Dendritic cell treated with granulocyte-macrophage colony-stimulating factor and Interleukin-4, amounts not matched to agents 40 ng/mL and 50 ng/mL, for 4 days (primary cell): ENCODE measurements around the gene NR1I2.
A peak's percentile ranks its signal among the peaks of the same experiment; 100 is the strongest.

Experiments used
- H3K27ac Mint-ChIP-seq: one replicate; pipeline ENCODE4 v1.8.0; 2022; ENCODE audit warnings: mild to moderate bottlenecking, mixed read lengths
- H3K27me3 Mint-ChIP-seq: one replicate; pipeline ENCODE4 v1.8.0; 2022; ENCODE audit warnings: mild to moderate bottlenecking, mixed read lengths
- H3K36me3 Mint-ChIP-seq: one replicate; pipeline ENCODE4 v1.8.0; 2022; ENCODE audit warnings: low read depth, mixed read lengths
- H3K4me1 Mint-ChIP-seq: one replicate; pipeline ENCODE4 v1.8.0; 2022; ENCODE audit warnings: low read depth, mixed read lengths
- H3K4me3 Mint-ChIP-seq: one replicate; pipeline ENCODE4 v1.8.0; 2022; ENCODE audit warnings: mild to moderate bottlenecking, moderate library complexity, mixed read lengths
- H3K9me3 Mint-ChIP-seq: one replicate; pipeline ENCODE4 v1.8.0; 2022; ENCODE audit warnings: mixed read lengths
- intact Hi-C: fragments of 100-400 bp; cut with micrococcal nuclease; formaldehyde crosslinking; loops from one replicate; pipeline ENCODE4 v1.15.0; 2022

NR1I2 gene

DNA sequence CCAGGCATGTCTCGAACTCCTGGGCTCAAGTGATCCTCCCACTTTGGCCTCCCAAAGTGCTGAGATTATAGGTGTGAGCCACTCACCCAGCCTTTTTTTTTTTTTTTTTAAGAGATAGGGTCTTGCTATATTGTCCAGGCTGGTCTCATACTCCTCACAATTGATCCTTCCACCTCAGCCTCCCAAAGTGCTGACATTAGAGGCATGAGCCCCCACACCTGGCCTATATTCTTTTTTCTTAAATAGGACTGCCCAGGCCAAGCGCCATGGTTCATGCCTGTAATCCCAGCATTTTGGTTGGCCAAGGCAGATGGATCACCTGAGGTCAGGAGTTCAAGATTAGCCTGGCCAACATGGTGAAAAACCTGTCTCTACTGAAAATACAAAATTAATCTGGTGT is 12.5 kb downstream of the NR1I2 start:
- intact Hi-C loops = no loop called here
- Mint-ChIP-seq H3K4me3 (no peak overlapping the region), H3K27me3 (peaks cover 7% of the 10 kb centered on the region), H3K9me3 (no peaks in the 10 kb centered on the region), H3K36me3 (no peaks in the 10 kb centered on the region), H3K27ac (no peak overlapping the region), H3K4me1 (peaks cover 17% of the 10 kb centered on the region)

DNA sequence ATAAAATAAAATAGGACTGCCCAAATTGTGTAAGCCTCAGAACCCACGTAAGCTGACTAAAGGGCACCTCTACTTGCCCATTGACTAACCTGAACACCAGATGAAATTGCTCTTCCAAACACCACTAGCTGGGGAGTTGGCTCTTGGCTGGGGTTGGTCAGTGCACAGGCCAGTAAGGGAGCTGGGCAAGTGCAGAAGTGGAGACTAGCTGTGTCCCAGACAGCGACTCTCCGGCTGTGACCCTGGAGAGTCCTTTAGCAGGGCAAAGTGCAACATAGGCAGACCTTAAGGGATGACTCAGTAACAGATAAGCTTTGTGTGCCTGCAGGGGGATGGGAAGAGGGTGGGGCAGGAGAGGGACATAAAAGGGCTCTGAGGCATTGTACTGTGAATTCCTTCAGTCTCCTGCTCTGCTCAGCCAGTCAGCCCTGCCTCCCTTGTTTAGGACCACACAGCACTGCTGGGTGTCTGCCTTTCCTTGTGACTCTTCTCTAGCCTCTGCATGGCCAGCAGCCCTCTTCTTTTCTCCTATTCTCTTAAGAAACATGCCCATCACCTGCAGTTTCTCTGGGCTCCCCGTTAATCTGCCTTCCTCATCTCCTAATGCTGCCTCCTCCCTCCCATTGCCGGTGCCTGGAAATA is 13.2 kb downstream of the NR1I2 start:
- Mint-ChIP-seq H3K36me3 (no peaks in the 10 kb centered on the region), H3K9me3 (no peaks in the 10 kb centered on the region), H3K4me3 (no peak overlapping the region), H3K4me1 (peaks cover 10% of the 10 kb centered on the region), H3K27me3 (peaks cover 7% of the 10 kb centered on the region), H3K27ac (no peak overlapping the region)
- intact Hi-C loops = no loop called here

DNA sequence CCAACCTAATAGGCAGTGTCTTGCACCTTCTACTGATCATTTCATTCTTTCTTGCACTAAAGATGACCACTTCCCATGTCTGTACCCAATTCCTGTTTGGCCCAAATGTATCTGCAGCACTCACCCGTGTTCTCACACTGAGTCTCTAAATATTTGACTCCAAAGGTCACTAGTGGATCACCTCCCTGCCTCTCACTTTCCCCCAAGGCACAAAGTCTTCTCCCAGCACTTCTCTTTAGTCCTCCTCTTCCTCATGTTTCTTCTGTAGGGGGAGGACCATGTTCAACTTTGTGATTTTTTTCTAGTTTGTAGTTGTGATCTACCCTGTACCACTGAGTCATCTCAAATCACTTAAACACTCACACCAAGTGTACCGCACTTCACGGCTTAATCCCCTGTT is 13.9 kb downstream of the NR1I2 start:
- no peaks in the 10 kb centered on the region for H3K36me3 Mint-ChIP-seq
- peaks cover 7% of the 10 kb centered on the region for H3K27me3 Mint-ChIP-seq
- H3K4me3 Mint-ChIP-seq = no peak overlapping the region
- no peaks in the 10 kb centered on the region for H3K9me3 Mint-ChIP-seq
- H3K4me1 Mint-ChIP-seq = peaks cover 9% of the 10 kb centered on the region
- no peak overlapping the region for H3K27ac Mint-ChIP-seq
- intact Hi-C loops = no loop called here

DNA sequence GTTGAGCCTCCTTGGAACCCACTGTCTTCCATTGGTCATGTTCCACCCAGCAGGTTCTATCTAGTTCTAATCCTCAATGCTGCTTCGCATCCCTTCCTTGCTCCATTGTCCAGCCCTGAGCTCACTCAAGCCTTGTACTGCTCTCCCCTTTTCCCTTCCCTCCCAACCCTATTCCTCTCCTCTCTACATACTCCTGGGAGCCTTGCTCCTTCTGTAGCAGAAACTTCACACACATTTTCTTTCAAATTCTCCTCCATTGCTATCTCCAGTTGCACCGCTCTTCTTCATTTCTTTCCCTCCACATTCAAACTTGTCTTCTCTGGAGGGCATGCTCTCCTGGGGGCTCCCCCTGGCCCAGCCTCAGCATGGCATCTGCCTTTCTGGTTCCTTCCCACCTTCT is 14.5 kb downstream of the NR1I2 start:
- intact Hi-C loops = no loop called here
- peaks cover 7% of the 10 kb centered on the region for H3K27me3 Mint-ChIP-seq
- no peaks in the 10 kb centered on the region for H3K36me3 Mint-ChIP-seq
- H3K4me1 Mint-ChIP-seq = peaks cover 9% of the 10 kb centered on the region
- no peak overlapping the region for H3K4me3 Mint-ChIP-seq
- no peaks in the 10 kb centered on the region for H3K9me3 Mint-ChIP-seq
- no peak overlapping the region for H3K27ac Mint-ChIP-seq

DNA sequence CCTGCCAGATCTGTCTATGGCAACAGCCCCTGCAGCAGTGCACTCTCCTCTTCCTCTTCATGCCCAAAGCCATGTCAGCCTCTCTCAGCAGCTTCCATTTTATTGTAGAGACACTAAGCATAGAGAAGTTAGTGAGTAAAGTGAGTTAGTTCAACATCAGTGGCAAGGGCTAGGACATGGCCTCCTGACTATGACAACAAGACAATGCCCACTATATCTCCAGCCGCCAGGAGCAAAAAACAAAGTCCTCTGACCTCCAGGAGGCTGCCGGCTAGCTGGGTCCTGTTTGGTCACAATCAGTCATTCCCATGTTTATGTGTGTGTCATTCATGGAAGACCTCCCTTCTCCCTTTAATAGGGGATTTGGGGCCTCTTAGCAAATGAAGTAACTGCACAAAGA is 14.9 kb downstream of the NR1I2 start:
- Mint-ChIP-seq H3K4me1 (peaks cover 9% of the 10 kb centered on the region), H3K9me3 (no peaks in the 10 kb centered on the region), H3K4me3 (no peak overlapping the region), H3K36me3 (no peaks in the 10 kb centered on the region), H3K27ac (no peak overlapping the region), H3K27me3 (peaks cover 7% of the 10 kb centered on the region)
- intact Hi-C loops = no loop called here

DNA sequence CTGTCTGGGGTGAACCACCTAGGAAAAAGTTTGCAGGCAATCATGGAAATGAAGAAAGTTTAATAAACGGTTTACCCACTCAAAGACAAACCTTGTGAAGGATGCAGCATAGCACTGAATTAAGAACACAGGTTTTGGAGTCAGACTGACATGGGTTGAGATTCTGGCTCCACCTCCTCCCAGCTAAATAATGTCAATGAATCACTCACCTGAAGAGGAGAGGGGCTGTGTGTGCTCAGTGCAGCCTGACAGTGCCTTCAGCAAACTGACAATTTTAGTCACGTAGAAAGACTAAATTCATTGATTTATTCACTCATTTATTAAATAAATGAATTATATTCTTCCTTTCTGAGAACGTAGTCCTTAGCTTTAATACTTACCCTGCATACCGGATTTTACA is 18.9 kb downstream of the NR1I2 start:
- Mint-ChIP-seq H3K36me3 (no peaks in the 10 kb centered on the region), H3K4me1 (peaks cover under 1% of the 10 kb centered on the region), H3K27ac (no peak overlapping the region), H3K27me3 (peaks cover 4% of the 10 kb centered on the region), H3K4me3 (no peak overlapping the region), H3K9me3 (no peaks in the 10 kb centered on the region)
- intact Hi-C loops = no loop called here

DNA sequence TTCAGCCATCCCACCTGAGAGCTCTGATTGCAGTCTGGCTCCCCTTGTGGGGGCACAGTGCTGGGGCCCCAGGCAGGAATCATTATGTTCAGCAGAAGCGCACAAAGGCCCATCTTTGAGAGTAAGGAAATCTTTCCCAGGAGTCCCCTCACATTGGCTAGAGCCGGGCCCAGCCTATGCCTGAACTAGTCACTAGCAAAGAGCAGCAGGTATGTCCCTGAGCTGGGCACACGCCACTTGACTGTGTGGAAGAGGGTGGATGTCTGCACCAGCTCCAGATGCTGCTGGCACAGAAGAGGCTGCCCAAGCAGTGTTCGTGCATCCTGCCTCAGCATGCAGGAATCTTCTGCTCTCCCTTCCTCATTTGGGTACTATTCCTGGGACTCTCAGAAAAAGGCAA is 26.3 kb downstream of the NR1I2 start:
- intact Hi-C loops = no loop called here
- Mint-ChIP-seq H3K4me1 (peaks cover 9% of the 10 kb centered on the region), H3K36me3 (no peaks in the 10 kb centered on the region), H3K9me3 (no peaks in the 10 kb centered on the region), H3K4me3 (no peak overlapping the region), H3K27me3 (peaks cover 2% of the 10 kb centered on the region), H3K27ac (no peak overlapping the region)

DNA sequence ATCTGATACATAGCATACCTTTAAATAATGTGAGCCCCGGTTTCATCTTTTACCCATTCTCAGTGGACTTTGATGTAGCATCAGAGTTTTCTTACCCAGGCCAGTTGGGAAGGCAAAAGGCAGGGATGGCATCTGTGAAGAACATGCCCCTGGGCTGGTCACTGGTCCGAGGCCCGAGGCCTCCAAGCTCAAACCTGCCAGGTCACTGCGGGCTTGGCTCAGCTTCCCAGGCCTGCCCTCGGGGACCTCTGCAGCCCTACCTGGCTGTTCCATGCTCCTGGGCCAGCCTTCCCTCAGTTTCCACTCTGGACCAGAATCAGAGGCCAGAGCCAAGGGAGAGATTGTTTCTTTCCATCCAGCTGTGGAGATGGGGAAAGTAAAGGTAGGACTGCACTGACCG is 26.9 kb downstream of the NR1I2 start:
- Mint-ChIP-seq H3K9me3 (no peaks in the 10 kb centered on the region), H3K27ac (no peak overlapping the region), H3K27me3 (peaks cover 2% of the 10 kb centered on the region), H3K4me1 (peaks cover 9% of the 10 kb centered on the region), H3K4me3 (no peak overlapping the region), H3K36me3 (no peaks in the 10 kb centered on the region)
- intact Hi-C loops = no loop called here

DNA sequence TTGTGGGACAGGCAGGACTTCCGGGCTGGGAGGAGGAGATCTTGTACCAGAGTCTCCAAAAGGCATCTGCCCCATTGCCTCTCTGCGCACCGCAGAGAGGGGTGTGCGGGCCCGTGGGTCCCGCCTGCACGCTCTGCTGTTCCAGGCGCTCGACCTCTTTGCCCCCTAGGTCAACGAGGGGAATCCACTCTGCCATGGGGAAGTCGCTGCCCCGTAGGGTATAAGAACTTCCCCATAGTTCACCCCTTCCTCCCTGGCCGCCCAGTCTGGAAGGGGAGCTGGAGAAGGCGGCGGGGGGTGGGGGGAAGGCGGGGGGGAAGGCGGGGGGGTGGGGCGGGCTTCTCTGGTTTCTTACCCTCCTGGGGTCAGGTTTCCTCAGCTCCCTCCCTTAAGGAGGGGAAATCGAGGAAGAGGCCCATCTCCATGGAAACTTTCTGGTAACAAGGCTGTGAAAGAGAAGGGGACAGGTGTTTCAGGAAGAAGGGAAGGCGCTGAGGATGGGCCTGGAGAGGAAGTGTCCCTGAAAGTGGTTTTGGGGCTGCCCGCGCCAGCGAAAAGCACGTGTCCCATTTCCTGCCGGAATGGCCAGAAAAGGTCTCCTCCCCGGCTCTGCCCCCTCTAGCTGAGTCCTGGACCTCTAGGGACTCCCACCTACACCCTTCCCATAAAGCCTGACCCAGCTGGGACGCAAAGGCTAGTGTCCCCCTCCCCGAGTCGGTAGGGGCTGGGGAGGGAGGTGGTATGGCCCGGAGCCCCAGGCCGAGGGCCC is 27.5 kb downstream of the NR1I2 start:
- intact Hi-C loops = no loop called here
- peak overlapping the region; percentile 71 for H3K27ac Mint-ChIP-seq
- peak overlapping the region; percentile 84 for H3K4me3 Mint-ChIP-seq
- peaks cover 2% of the 10 kb centered on the region for H3K27me3 Mint-ChIP-seq
- H3K9me3 Mint-ChIP-seq = no peaks in the 10 kb centered on the region
- peaks cover 9% of the 10 kb centered on the region for H3K4me1 Mint-ChIP-seq
- no peaks in the 10 kb centered on the region for H3K36me3 Mint-ChIP-seq

DNA sequence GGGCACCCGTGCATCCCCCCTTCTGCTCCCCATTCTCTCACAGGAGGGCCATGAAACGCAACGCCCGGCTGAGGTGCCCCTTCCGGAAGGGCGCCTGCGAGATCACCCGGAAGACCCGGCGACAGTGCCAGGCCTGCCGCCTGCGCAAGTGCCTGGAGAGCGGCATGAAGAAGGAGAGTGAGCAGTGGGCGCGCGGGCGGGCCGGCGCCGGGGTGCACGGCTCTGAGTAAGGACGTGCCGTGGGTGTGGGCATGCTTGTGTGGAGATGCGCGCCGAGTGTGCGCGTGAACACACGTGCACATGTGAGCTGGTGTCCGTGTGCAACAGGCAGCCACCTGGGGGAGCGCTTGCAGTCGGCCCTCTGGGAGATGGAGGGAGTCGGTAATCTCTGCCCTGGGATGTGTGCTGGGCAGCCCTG is 28.1 kb downstream of the NR1I2 start:
- Mint-ChIP-seq H3K9me3 (no peaks in the 10 kb centered on the region), H3K4me1 (peaks cover 9% of the 10 kb centered on the region), H3K27ac (peak overlapping the region; percentile 71), H3K36me3 (no peaks in the 10 kb centered on the region), H3K4me3 (peak overlapping the region; percentile 84), H3K27me3 (peaks cover 2% of the 10 kb centered on the region)
- intact Hi-C loops = no loop called here

DNA sequence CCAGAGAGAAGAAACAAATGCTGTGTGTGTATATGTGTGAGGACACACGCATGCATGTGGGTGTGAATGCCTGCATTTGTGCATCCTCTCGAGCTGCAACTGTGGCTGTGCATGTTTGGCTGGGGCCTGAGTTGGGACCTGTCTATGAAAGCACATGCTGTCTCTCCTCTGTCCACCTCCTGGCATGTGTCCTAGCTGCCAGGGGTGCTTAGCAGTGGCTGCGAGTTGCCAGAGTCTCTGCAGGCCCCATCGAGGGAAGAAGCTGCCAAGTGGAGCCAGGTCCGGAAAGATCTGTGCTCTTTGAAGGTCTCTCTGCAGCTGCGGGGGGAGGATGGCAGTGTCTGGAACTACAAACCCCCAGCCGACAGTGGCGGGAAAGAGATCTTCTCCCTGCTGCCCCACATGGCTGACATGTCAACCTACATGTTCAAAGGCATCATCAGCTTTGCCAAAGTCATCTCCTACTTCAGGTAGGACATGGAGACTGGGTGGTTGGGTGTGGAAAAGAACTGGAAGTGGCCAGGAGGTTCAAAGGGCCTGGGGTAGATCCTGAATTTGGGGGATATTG is 30.7 kb downstream of the NR1I2 start:
- intact Hi-C loops = no loop called here
- Mint-ChIP-seq H3K36me3 (no peaks in the 10 kb centered on the region), H3K4me1 (peaks cover 9% of the 10 kb centered on the region), H3K27me3 (no peaks in the 10 kb centered on the region), H3K27ac (no peak overlapping the region), H3K9me3 (no peaks in the 10 kb centered on the region), H3K4me3 (no peak overlapping the region)

DNA sequence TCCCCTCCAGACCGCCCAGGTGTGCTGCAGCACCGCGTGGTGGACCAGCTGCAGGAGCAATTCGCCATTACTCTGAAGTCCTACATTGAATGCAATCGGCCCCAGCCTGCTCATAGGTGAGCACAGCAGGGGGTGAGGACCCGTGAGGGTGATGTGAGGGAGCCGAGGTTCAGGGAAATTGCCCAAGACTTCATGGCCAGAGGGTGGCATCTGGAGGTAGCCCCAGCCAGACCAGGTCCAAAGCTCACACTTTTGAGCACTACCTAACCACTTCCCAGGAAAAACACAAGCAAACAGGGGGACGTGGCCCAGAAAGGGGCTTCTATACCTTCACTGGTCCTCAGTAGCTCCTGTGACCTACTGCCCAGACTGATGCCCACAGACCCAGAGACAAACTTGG is 33.8 kb downstream of the NR1I2 start:
- no peaks in the 10 kb centered on the region for H3K9me3 Mint-ChIP-seq
- peaks cover 11% of the 10 kb centered on the region for H3K4me1 Mint-ChIP-seq
- intact Hi-C loops = no loop called here
- no peak overlapping the region for H3K4me3 Mint-ChIP-seq
- H3K36me3 Mint-ChIP-seq = no peaks in the 10 kb centered on the region
- no peak overlapping the region for H3K27ac Mint-ChIP-seq
- no peaks in the 10 kb centered on the region for H3K27me3 Mint-ChIP-seq

DNA sequence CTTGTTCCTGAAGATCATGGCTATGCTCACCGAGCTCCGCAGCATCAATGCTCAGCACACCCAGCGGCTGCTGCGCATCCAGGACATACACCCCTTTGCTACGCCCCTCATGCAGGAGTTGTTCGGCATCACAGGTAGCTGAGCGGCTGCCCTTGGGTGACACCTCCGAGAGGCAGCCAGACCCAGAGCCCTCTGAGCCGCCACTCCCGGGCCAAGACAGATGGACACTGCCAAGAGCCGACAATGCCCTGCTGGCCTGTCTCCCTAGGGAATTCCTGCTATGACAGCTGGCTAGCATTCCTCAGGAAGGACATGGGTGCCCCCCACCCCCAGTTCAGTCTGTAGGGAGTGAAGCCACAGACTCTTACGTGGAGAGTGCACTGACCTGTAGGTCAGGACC is 35.2 kb downstream of the NR1I2 start:
- Mint-ChIP-seq H3K9me3 (no peaks in the 10 kb centered on the region), H3K27ac (no peak overlapping the region), H3K36me3 (no peaks in the 10 kb centered on the region), H3K27me3 (no peaks in the 10 kb centered on the region), H3K4me3 (no peak overlapping the region), H3K4me1 (peaks cover 11% of the 10 kb centered on the region)
- intact Hi-C loops = no loop called here

DNA sequence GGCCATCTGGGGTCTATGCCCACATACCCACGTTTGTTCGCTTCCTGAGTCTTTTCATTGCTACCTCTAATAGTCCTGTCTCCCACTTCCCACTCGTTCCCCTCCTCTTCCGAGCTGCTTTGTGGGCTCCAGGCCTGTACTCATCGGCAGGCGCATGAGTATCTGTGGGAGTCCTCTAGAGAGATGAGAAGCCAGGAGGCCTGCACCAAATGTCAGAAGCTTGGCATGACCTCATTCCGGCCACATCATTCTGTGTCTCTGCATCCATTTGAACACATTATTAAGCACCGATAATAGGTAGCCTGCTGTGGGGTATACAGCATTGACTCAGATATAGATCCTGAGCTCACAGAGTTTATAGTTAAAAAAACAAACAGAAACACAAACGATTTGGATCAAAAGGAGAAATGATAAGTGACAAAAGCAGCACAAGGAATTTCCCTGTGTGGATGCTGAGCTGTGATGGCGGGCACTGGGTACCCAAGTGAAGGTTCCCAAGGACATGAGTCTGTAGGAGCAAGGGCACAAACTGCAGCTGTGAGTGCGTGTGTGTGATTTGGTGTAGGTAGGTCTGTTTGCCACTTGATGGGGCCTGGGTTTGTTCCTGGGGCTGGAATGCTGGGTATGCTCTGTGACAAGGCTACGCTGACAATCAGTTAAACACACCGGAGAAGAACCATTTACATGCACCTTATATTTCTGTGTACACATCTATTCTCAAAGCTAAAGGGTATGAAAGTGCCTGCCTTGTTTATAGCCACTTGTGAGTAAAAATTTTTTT is 35.9 kb downstream of the NR1I2 start:
- Mint-ChIP-seq H3K27me3 (no peaks in the 10 kb centered on the region), H3K4me3 (no peak overlapping the region), H3K36me3 (no peaks in the 10 kb centered on the region), H3K4me1 (peaks cover 11% of the 10 kb centered on the region), H3K27ac (no peak overlapping the region), H3K9me3 (no peaks in the 10 kb centered on the region)
- intact Hi-C loops = no loop called here
